Motor neuron (in vitro differentiated cells): Measurements from ENCODE around the gene PAX5. TPM values are rescaled to one million over a fixed set of nuclear protein-coding genes. Genes with fewer than 3 reads are reported as not detected.
A peak's percentile ranks its signal among the peaks of the same experiment; 100 is the strongest.
"Not testable (repeated sequence)": the region's sequence is repeated elsewhere in the genome, so short reads cannot be mapped to it uniquely, and the experiment has no call there.

Experiments
- ATAC-seq, 8 experiments: fragments of 200-7000 bp; cut with Tn5 transposase; replicated peaks in 6 of 8; 2 replicates each; pipeline ENCODE4 v1.8.0; 2021; ENCODE audit warnings: mild to moderate bottlenecking in 8 of 8, moderate library complexity in 8 of 8
- H3K27ac ChIP-seq, 2 donors: fragments of 250-450 bp; sonication (Bioruptor Pico); 2 replicates each; pipeline ENCODE4 v1.9.0; 2021; ENCODE audit warnings: antibody characterized with exemption in 2 of 2, mild to moderate bottlenecking in 2 of 2, moderate library complexity in 1 of 2
- H3K4me1 ChIP-seq, 2 donors: fragments of 250-450 bp; sonication (Bioruptor Pico); replicated peaks in 1 of 2; 2 replicates each; pipeline ENCODE4 v1.6.1; 2021; ENCODE audit warnings: antibody characterized with exemption in 2 of 2, mild to moderate bottlenecking in 2 of 2, moderate library complexity in 1 of 2
- H3K4me3 ChIP-seq, 5 donors: fragments of 250-450 bp; sonication (Bioruptor Pico); 2 replicates each; pipeline ENCODE4 v1.9.0; 2021; ENCODE audit warnings: antibody characterized with exemption in 5 of 5, mild to moderate bottlenecking in 5 of 5, moderate library complexity in 4 of 5
- WGBS, 10 experiments: fragments of 450-650 bp; shearing (Covaris generic); methylation state at CpG; one replicate each; pipeline ENCODE4 v1.0.0; 2022; 5-methylcytosine and 5-hydroxymethylcytosine counted together
- in situ Hi-C, 9 experiments: fragments of 400-800 bp; cut with MboI; loops; one replicate each; pipeline ENCODE4 v1.15.0; 2021; ENCODE audit warnings: low sequenced_read_pairs in 9 of 9, low pct_unique_long_range_greater_than_20kb in 2 of 9; ENCODE audit not compliant: unreplicated experiment in 9 of 9
- total RNA-seq, 8 experiments: library from RNA; unstranded; fragments of 300-600 nt; gene quantifications; 2 replicates each; pipeline versions ENCODE4 v1.2.3 to v1.2.4, GENCODE V29; 2022

The PAX5 gene
- 1 to 10 TPM in 3 of 8 experiments, under 1 TPM in 5; 0.09 to 1.5 (median 0.61) TPM for total RNA-seq

GRCh38 chr9:37033682-37034304 lies at the start of gene PAX5:
PAX5 (minus strand) TSS chr9:37034268; CDS start chr9:37034031, 237 bp downstream.
- ATAC-seq, result no peak
- WGBS, 10 experiments, result 11 to 55% (median 24%) methylated on average over 2 to 23 of the region's 27 CpGs; no CpG with 5 or more reads in 1 of the 10 experiments
- Histone ChIP-seq H3K4me1 (peaks cover 5 to 15% of the 10 kb centered on the region in 2 donors), H3K4me3 (no peak within 1 kb of the TSS), H3K27ac (no peak within 1 kb of the TSS)
- in situ Hi-C loops, result no loop called here

- in situ Hi-C loops, result no loop called here
- H3K4me3 ChIP-seq, result no peak overlapping the region
- no peak for ATAC-seq
- H3K27ac ChIP-seq, result no peak overlapping the region
- peaks cover 0 to 20% of the 10 kb centered on the region in 2 donors for H3K4me1 ChIP-seq
Observed at GRCh38 chr9:37083654-37084053, 49.6 kb upstream of the PAX5 start.

- no peak overlapping the region for H3K27ac ChIP-seq
- no peak for ATAC-seq
- H3K4me3 ChIP-seq, result no peak overlapping the region
- WGBS, 10 experiments, result 45 to 100% (median 93%) methylated on average over 1 to 4 of the region's 4 CpGs
- H3K4me1 ChIP-seq, result peaks cover 0 to 20% of the 10 kb centered on the region in 2 donors
- in situ Hi-C loops, result no loop called here
Observed at GRCh38 chr9:37082214-37082765, 48.2 kb upstream of the PAX5 start.

DNA sequence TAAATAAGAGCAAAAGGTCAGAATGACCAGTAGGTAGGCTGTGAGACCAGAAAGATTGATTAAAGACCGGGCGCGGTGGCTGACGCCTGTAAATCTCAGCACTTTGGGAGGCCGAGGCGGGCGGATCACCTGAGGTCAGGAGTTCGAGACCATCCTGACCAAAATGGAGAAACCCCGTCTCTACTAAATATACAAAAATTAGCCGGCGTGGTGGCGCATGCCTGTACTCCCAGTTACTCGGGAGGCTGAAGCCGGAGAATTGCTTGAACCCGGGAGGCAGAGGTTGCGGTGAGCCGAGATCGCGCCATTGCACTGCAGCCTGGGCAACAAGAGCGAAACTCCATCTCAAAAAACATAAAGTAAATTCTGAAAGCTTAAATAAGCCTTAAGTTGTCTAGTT lies 47.4 kb upstream of the PAX5 start:
- H3K27ac ChIP-seq, ATAC-seq, in situ Hi-C loops: not testable (repeated sequence)
- peak overlapping the region in 3 of 5 donors; percentile 0 to 94 (median 51) for H3K4me3 ChIP-seq
- WGBS, 10 experiments, result 84 to 98% (median 95%) methylated on average over 4 to 14 of the region's 20 CpGs
- peaks cover 0 to 20% of the 10 kb centered on the region in 2 donors for H3K4me1 ChIP-seq

DNA sequence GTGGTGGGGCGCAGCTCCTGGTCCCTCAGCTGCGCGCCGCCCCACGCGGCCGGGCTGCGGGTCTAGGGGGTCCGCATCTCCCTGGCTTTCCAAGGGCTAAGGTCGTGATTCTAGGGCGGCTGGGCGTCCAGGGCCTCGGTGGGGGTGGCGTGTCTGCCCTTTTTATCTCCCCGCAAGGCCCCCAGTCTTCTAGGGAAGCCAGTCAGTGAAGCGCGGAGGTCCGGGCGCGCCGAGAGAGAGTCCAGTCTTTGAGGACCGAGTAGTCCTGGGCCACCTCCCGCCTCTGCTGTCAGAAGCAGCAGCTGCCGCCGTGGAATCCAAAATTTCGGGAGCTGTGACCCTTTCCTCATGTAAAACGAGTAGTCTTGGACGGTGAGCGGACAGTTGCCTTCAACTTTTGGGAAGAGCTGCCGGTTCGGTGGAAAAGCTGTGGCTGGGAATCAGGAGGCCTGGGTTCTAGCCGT lies 46.1 kb upstream of the PAX5 start:
- in situ Hi-C loops, result not testable (repeated sequence)
- WGBS, 10 experiments, result 0 to 2% (median 0%) methylated on average over 1 to 18 of the region's 32 CpGs; no CpG with 5 or more reads in 4 of the 10 experiments
- peak overlapping the region; percentile 89 to 90 for H3K27ac ChIP-seq

DNA sequence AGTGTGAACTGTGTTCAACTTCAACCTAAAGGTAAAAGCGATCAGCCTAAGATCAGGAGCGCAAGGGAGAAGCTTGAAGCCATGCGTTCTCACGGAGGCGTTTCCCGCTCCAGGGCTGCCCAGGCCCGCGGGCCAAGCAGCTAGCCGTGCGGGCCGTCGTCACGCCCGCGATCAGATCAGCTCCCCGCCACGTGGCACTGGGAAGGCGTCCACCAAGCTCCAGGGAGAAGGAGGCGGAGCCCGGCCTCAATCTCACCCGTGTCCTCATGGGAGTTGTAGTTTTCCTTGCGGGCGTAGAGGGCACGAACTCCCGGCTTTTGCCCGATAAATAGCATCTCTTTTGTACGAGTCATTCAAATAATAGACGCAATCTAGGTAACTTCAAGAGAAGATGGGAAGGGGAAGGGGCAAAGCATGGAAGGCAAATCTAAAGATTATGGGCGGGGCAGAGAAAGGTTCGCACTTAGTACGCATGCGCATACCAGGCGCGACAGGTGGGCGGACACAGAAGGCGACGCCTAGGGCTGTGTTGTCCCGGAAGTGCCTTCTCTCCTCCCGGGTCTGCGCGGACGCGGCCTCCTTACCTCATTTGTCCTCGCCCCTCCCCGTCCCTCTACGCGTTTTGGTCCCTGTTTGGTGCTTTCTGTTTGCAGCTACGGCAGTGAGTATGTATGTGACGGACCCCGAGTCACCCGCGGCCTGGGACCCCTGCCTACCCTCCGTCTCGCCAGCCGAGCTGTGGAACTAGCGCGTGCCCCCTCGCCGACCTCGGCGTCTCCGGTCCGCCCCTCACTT lies 45.5 kb upstream of the PAX5 start:
- Histone ChIP-seq H3K27ac (peak overlapping the region; percentile 89 to 90), H3K4me3 (peak overlapping the region; percentile 51 to 94 (median 88)), H3K4me1 (peaks cover 0 to 20% of the 10 kb centered on the region in 2 donors)
- in situ Hi-C loops, result no loop called here
- WGBS, 10 experiments, result 0 to 21% (median 6%) methylated on average over 2 to 17 of the region's 63 CpGs; no CpG with 5 or more reads in 2 of the 10 experiments
- ATAC-seq, result peak; percentile 90 to 96 (median 94)

More for the DNA sequence above, 46.1 kb upstream of the PAX5 start:
- Histone ChIP-seq H3K4me3 (peak overlapping the region; percentile 51 to 94 (median 88)), H3K4me1 (peaks cover 0 to 20% of the 10 kb centered on the region in 2 donors)
- peak; percentile 20 to 63 (median 29) for ATAC-seq

DNA sequence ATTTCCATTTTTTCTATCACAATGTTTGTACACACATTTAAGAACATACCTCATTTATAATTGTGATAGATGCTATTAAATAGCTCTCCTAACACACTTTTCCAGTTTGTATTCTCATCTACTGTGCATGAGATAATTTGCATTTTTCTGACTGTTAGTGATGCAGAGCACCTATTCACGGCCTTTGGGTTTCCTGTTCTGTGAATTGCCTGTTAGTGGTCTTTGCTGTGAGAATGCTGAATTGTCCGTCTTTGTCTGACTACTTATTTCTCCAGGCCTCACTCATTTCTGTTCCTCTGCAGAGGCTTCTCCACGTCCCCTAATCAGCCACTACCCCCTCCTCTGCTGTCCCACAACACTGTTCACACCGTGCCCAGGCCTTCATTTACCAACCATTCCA lies 40.7 kb upstream of the PAX5 start:
- H3K4me1 ChIP-seq, H3K27ac ChIP-seq, in situ Hi-C loops, ATAC-seq, H3K4me3 ChIP-seq: not testable (repeated sequence)
- WGBS, 10 experiments, result 46 to 100% (median 94%) methylated on average over 1 to 2 of the region's 4 CpGs; no CpG with 5 or more reads in 5 of the 10 experiments

- Histone ChIP-seq H3K27ac (no peak overlapping the region), H3K4me1 (no peaks in the 10 kb centered on the region), H3K4me3 (no peak overlapping the region)
- WGBS, 10 experiments, result 0 to 63% (median 36%) methylated on average over 1 to 3 of the region's 3 CpGs; no CpG with 5 or more reads in 2 of the 10 experiments
- in situ Hi-C loops, result no loop called here
- ATAC-seq, result no peak
Observed at GRCh38 chr9:37066139-37066725, 32.2 kb upstream of the PAX5 start.

GRCh38 chr9:37062336-37062735 lies 28.3 kb upstream of the PAX5 start:
- ATAC-seq, result no peak
- WGBS, 10 experiments, result 20 to 90% (median 74%) methylated on average over 1 to 4 of the region's 4 CpGs; no CpG with 5 or more reads in 2 of the 10 experiments
- Histone ChIP-seq H3K4me1 (no peaks in the 10 kb centered on the region), H3K4me3 (no peak overlapping the region), H3K27ac (no peak overlapping the region)
- in situ Hi-C loops, result no loop called here

GRCh38 chr9:37061768-37062167 lies 27.7 kb upstream of the PAX5 start:
- in situ Hi-C loops, result no loop called here
- WGBS, 10 experiments, result 50 to 100% (median 86%) methylated on average over 1 to 2 of the region's 2 CpGs; no CpG with 5 or more reads in 5 of the 10 experiments
- ATAC-seq, result peak in 1 of 8 experiments; percentile 63

GRCh38 chr9:37060833-37061232 lies 26.8 kb upstream of the PAX5 start:
- WGBS, 10 experiments, result 40 to 93% (median 82%) methylated on average over 1 to 4 of the region's 4 CpGs; no CpG with 5 or more reads in 2 of the 10 experiments
- H3K4me3 ChIP-seq, result no peak overlapping the region
- in situ Hi-C loops, result no loop called here
- no peak for ATAC-seq
- H3K4me1 ChIP-seq, result no peaks in the 10 kb centered on the region
- no peak overlapping the region for H3K27ac ChIP-seq

More at GRCh38 chr9:37061768-37062167, 27.7 kb upstream of the PAX5 start:
- Histone ChIP-seq H3K4me3 (no peak overlapping the region), H3K27ac (no peak overlapping the region), H3K4me1 (no peaks in the 10 kb centered on the region)

DNA sequence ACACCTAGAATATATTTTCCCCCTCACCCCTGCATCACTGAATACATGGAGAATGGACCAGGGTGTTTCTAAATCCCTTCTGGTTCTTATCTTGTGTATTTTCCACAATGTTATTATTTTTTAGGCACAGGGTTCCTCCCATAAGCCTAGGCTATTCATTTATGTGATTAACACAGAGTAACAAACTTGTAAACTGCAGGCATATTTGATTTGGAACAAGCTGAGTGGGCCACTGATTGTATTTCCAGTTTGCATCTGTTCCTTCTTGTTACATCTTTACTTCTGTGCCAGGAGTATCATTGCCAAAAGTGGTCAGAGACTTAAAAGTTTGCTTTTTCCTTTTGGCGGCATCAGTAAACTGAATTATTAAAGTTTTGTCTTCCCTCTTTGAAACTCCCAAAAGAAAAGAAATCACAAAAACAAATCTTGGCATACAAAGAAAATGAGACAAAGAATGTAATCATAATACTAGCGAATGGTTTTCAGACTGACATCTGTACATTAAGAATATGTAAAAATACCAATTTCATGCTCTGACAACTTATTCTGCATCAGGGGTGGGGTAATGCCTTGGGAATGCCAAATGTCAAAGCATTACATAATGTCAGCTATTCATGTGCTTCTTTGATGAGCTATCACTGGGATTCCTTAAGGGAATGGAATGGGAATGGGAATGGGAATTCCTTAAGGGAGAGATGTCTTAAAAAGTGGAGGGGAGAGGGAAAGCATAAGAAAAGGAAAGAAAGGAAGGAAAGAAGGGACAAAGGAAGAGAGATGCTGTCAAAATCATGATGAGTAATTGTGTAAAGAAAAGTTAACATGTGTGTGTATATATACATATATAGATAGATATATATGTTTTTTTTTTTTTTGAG lies 22.2 kb upstream of the PAX5 start:
- in situ Hi-C loops, result no loop called here
- H3K4me3 ChIP-seq, result no peak overlapping the region
- WGBS, 10 experiments, result 3 to 100% (median 58%) methylated on average over 1 to 2 of the region's 2 CpGs; no CpG with 5 or more reads in 2 of the 10 experiments
- peak in 3 of 8 experiments; percentile 67 to 91 (median 85) for ATAC-seq
- H3K4me1 ChIP-seq, result no peaks in the 10 kb centered on the region
- H3K27ac ChIP-seq, result no peak overlapping the region
